SKM-1 (cell line): ENCODE measurements around the gene ESRRG.
"Not testable (repeated sequence)": the region's sequence is repeated elsewhere in the genome, so short reads cannot be mapped to it uniquely, and the experiment has no call there.

Experiments
- DNase-seq: peaks from one replicate; lab custom pipeline; 2025; ENCODE audit not compliant: unreplicated experiment; lab: John Stamatoyannopoulos, UW

Gene ESRRG

DNA sequence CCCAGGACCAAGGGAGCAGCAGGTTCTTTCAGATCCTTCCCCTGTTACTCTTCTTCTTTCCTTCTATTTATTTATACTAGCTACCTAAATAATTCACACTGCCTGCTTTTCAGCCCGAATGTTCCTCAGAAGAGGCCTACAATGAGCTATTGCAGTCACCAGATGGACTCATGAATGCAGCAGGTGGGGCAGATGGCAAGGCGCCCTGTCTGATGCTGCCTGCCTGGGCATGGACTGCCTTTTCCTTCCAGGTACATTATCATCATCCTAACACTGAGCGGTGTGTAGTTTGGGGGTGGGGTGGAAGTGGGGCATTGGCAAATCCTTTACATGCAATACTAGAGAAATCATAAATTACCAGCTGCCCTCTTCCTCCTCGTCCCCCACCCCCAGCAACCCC, 17.6 kb downstream of the ESRRG start:
- no peak for DNase-seq

DNA sequence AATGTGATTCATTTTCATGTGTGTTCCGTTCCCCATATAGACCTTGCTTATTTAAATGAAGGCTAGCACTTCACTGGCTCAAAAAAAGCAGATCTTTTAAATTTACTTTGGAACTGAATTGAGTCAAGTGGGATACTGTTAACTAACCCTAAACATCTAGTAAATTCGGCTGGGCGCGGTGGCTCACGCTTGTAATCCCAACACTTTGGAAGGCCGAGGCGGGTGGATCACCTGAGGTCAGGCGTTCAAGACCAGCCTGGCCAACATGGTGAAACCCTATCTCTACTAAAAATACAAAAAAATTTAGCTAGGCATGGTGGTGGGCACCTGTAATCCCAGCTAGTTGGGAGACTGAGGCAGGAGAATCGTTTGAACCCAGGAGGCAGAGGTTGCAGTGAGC, 19.2 kb downstream of the ESRRG start:
- not testable (repeated sequence) for DNase-seq

DNA sequence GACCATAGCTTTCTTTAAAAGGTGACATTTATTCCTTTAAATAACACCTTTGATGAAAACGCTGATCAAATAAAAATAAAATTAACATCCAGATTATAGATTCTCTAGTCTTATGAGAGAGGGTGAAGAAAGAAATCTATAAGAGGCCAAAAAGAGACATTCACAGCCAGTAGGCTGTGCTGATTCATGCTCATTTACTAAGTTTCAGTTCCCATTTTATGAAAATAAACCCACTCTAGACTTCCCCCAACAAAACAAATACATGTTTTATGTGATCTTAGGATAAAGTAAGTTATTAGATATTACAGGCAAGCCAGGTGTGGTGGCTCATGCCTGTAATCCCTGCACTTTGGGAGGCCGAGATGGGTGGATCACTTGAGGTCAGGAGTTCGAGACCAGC, 21.1 kb downstream of the ESRRG start:
- DNase-seq: no peak

DNA sequence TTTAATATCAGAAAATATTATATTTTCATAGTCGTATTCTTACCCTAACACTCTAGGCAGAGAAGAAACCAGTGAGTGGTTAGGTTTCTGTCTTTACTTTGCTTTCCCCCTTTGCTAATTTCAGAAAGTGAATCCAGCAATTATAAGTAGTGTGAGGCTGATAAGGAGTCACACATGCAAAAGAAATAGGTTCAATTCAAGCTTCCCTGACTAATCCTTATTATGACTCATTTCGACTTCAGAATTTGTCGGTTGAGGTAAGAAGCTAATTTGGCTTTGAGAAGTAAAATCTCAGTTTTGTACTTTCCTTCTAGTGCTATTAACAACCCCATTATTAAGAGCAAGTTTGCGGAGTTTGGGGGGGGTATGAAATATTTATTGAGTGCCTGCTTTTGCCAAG, 22.4 kb downstream of the ESRRG start:
- no peak for DNase-seq

DNA sequence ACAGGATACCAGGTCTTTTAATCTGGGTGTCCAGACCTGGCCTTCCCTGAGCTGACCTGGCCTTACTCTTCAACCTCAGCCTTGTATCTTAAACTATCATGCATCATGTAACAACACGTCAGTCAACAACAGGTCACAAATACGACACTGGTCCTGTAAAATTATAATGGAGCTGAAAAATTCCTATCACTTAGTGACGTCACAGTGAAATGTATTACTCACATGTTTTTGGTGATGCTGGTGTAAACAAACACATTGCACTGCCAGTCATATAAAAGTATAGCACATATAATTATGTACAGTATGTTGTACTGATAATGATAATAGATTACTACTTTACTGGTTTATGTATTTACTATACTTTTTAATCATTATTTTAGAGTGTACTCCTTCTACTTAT, 31.5 kb downstream of the ESRRG start:
- no peak for DNase-seq

DNA sequence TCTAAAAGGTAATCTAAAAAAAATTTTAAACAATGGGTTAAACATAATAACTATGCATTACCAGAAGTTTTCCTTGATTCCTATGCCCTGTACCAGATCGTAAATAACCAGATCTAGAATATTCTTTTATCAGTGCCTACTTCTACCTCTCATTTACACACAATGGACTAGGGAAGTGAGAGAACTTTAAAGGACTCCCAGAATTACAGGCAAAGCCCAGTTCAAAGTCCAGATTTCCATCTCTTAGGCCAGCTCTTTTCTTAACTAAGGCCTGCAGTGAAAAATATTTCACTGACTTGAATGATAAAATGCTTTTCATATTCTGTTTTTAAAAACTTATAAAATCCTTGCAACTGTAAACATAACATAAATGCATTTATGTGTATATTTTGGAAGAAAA, 32.6 kb downstream of the ESRRG start:
- DNase-seq: no peak

DNA sequence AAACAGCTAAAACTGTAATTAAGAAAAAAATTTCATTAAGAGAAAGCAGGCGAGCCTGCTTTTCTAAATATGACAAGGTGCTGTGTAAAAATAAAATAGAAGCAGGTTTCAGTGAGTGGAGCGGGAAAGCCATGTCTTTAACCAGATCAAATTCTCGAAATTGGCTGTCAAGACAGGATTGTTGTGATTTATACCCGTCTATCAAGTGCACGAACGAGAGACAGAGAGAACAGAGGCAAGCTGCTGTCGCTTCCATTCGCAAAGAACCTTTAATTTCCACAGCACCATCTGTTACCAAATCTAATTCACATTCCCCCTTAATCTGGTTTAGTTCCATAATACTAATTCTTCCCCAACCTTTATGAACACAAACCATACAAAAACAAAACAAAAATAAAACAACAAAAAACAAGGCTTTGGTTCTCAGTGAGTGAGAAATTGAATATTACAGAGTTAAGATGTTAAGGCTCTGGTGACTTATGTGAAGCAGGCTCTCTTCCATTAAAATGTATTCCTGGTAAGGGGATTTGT, 35.0 kb downstream of the ESRRG start:
- DNase-seq: no peak

DNA sequence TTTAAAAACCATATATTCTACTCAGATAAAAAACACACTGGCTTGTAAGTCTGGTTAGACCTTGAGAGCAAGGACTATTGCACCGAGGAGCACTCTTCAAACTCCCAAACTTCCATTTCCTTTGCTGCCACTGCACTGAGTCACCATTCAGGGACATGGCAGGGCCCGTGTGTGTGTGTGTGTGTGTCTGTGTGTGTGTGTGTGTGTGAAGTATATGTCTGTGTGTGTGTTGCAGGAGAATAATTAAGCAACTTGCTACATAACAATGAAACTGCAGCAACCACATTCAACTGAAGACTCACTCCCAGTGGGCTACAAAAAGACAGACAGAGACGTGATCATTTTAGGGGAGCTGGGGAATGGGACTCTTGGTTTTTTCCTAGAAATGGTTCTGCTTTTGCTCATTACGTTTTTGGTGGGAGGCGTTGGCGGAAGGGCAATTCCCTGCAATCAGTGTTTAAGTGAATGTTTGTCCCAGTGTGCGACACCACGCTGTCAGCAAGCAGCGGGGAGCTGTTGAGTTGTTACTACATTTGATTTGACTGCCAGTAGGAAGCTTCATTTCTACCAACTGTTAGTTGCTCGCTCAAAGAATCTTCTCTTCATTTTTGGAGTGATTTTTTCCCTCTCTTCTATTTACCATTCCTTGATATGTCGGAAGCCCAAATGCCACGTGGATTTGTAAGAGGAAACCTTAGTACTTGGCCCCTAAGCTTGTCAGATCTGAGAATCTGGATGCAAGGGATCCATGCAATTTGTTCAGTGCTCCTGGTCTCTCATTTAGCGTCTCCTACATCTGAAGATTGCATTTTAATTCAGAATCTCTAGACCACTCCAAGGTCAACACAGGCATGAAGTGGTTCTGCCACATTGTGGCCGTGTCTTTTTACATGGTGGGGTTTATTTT, 36.1 kb downstream of the ESRRG start:
- DNase-seq: no peak

DNA sequence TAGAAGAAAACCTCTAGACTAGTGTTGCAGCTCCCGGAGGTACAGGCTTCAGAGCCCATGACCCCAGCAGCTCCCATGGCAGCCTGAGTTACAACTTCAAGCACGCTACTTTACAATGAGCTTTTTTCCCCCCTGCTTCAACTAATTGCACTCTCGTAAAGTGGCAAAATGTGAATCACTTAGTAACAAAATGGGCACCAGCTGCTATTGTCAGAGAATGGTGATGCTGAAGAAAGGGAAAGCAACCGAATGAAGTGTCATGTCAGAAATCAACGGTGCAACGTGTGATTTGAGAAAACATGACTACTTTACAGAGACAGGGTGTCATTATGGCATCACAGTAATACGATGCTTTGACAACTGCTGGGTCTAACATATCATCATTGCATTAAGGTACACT, 40.5 kb downstream of the ESRRG start:
- no peak for DNase-seq

DNA sequence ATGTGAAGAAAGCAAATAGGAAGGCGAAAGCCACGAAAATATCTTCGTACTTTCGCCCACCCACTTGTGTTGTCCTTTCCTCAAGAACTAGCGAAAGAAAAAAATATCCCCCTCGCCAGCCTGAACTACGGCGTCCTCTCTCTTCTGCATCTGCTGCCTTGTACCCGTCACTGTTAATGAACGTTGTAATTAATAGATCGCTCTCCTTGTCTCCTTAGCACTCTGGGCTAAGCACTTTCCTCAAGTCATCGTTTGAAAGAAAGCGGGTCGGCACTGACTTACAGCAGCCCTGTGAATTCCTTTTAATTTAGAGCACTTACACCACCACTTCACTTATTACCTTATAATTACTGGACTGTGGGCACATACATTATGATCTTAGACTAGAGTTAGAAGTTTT, 44.1 kb downstream of the ESRRG start:
- DNase-seq: no peak

DNA sequence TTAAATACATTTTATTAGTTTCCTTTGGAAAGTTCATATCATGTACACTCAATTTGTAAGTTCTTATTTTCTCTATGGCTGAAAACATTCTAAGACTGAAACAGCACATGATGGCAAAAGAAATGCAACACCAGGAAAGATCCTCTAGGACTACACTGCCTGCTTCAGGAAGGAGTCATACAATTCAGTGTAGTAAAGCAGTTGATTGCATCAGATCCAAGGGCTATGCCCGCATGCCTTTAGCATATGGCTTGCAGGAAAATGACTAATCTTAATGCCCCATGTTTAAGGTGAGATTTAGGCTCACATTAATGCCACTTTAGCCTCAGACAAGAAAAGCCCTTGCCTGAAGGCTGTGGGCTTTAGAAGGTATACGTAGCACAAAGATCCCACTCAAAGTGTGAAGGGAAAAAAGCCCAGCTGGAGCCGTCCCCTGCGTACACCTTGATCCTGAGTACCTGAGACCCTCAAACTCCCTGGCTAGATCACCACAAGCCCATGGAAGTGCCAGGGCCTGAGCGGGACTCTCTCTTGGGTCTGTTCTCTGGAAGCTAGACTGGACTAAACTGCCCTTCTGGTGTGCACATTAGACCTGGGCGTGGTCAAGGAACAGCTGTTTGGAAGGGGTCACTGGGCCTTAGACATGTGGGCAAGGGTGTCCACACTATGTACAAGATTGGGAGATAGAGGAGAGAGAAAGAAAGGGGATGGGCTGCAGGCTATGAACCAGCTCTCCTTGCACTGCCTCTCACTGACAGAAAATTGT, 52.9 kb downstream of the ESRRG start:
- no peak for DNase-seq

DNA sequence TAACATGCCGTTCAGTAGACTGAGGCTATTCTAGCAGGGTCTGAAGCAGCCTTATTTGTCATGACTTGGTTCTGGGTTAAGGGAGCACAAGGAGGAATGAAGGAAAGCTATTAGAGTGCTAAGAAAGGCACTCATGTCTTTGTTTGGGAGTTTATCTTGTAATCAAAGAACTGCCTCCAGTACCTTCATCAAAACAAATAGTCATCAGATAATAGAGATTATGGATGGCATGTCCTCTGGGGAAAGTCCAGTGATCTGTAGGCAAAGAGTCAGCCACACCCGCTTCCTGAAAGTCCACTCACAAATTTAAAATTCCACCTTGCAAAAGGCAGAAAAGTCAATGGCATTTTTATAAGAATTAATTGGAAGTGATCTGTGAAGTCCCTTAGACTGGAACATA, 56.8 kb downstream of the ESRRG start:
- DNase-seq: no peak

DNA sequence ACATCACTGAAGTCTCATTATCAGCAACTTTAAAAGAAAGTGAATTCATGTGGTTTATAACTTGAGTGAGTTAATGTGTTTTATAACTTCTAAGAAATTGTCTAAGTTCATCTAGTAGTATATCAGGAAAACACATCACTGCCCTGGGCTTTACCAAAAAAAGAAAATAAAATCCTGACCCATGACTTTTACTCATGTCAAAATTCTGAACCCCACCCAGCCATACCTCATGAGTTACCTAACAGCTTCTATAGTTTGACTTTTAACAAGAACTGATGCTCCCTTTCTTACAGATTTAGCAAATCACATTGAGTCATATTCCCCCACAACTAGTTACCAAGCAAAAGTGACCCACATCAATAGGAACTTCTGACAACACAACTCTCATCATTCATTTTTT, 57.4 kb downstream of the ESRRG start:
- DNase-seq: no peak

DNA sequence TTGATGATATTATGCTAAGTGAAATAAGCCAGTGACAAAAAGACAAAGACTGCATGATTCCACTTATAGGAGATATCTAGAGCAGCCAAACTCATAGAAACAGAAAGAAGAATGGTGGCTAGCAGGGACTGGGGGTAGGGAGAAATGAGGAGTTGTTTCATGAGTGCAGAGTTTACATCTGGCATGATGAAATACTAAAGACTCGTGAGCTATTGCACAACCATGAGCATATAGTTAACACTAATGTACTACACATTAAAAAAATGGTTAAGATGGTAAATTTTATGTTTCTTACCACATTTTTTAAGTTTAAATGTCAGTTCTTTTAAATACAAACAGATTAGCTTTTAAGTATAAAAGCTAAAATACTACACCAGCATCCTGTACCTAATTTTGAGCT, 57.8 kb downstream of the ESRRG start:
- peak; percentile 18 for DNase-seq

DNA sequence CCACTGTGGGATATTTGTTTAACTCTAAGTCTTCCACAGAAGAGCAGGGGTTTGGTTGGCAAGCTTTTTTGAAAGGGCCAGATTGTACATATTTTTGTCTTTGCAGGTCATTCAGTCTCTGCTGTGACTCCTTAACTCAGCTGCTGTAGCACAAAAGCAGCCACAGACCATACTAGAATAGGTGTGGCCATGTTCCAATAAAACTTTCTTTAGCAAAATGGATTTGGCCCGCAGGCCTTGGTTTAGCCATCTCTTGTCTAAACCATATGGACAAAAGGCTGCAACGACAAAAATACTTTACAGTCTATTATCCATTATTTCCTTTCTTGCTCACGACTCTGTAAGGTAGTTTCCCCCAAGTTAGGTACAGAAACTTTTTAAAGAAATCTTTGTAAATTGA, 60.5 kb downstream of the ESRRG start:
- no peak for DNase-seq

DNA sequence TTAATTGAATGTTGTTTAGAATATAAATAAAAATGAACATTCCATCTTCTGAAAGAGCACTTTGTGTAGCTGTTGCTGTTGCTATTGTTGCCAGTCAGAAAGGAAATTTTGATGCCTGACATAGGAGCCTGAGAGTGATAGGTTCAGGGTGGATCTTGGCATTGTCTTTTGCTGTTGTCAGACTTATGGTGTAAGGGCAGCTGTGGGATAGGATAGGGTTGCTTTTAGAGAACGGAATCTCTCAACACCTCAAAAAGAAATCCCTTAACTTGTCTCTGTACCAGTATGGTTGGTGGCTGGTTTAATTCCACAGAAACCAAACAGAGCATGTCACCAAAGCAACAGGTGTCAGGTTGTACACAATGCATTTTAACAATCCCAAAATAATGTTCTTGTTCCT, 62.7 kb downstream of the ESRRG start:
- no peak for DNase-seq

DNA sequence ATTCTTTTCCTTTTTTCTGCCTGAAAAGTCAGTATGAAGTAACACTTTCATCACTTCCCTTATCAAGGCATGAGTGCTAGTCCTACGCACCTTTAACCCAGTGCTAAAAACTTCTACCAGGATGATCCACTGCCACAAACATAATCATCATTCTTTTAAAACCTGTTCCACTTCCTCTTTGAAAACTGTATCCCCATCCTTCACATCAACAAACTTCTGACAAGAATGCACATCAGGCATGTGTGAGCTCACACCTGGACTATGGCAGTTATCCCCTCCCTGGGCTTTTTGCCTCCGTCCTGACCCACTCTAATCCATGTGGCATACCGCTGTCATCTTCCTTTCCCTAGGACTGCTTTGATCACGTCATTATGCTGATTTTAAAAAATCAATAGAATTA, 70.2 kb downstream of the ESRRG start:
- DNase-seq: no peak

DNA sequence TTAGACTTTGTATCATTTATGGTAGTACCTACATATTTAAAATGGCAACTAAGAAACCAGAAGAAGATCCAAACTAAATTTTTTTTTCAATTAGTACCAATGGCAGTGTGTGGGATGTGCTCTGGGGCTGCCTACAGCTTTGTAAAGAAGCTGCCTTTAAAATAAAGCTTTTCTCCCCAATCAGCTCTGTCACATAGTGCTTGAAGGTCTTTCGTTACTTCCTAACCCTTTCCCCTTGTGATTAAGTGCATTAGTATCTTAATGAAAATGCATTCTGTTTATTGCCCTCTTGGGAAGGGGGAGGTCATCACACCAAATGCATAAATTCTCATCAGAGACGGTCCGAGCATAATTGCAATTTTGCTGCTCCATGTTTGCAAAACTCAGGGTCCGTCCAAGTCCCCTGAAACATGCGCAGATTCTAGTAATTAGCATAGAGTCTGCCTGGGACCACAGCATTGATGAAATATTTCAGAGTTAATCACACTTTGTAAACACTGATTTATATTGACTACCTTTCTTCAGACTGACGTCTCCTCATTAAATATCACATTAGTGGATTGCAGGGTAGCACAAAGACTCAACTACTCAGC, 71.3 kb downstream of the ESRRG start:
- no peak for DNase-seq

DNA sequence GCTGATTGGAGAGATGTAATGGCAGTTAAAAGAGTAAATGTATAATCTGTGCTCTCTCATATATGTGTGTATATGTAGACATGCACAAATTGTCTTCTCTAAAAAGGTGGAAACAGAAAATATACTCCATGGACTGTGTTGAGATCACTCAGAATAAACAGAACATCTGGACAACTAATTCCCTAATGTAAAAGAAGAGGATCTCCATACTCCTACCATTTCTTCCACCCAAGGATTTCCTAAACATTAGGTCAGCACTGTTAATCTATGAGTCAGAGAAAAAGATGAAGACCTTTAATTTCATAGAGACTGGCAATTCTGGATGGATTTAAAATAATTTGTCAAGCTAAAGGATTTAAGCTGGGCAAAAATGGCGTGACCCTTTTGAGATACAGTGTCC, 80.1 kb downstream of the ESRRG start:
- no peak for DNase-seq

DNA sequence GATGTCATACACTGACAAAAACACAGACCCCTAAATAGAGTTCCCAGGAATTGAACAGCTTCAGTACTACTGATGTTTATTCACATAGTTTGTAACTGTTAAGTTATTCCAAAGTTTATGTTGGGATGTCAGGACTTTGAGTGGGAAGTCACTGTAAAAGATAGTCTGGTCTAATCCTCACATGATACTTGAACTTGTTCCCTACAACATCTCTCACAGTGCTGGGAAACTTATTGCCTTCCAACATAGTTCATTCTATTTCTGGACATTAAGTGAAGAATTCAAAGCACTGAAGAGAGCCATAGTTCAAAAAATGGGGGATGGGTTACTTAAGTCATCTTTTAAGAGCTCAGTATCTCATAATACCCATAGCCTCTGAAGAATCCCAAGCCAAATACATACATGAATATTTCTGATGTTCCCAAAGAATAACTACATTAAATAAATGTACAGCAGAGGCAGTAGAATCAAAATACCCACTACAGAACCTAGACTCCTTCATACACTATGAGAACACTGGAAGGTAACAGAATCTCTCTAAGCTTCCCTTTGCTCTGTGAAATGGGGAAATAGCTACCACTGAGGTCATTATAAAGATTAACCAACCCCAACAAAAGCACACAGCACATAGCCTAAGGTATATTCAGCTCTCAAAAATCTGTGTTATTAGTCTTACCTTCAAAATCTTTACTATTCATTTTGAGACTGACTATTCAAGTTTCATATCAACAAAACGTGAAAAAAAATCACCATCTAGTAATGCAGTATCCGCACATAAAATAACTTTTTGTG, 81.4 kb downstream of the ESRRG start:
- no peak for DNase-seq

DNA sequence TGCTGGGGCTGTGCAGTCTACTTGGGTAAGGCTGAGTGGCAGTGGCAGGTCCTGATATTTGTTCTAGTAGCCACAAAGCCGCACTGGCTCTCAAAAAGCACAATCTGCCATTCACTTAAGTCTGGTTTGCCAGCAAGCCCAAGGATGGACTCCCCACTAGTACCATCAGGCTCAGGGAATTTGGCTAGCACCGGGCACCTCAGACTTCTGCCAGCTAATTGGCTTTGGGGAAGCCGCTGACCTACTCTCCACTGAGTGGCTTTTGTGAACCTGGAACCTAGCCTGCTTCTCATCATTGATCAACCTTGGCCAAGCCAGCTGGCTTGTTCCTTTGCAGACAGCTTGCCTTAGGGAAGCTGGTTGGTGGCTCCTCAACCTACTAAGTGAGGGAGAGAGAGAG, 83.1 kb downstream of the ESRRG start:
- no peak for DNase-seq
